GM19468 (cell line): ENCODE measurements around the gene FNDC10.

Experiments used
- ATAC-seq: cut with Tn5 transposase; IDR thresholded peaks from one replicate; pipeline ENCODE4 v1.9.1; 2021; ENCODE audit warnings: mild to moderate bottlenecking, moderate library complexity, moderate number of reproducible peaks; ENCODE audit not compliant: unreplicated experiment; ENCODE audit errors: extremely low read depth

FNDC10 gene

DNA sequence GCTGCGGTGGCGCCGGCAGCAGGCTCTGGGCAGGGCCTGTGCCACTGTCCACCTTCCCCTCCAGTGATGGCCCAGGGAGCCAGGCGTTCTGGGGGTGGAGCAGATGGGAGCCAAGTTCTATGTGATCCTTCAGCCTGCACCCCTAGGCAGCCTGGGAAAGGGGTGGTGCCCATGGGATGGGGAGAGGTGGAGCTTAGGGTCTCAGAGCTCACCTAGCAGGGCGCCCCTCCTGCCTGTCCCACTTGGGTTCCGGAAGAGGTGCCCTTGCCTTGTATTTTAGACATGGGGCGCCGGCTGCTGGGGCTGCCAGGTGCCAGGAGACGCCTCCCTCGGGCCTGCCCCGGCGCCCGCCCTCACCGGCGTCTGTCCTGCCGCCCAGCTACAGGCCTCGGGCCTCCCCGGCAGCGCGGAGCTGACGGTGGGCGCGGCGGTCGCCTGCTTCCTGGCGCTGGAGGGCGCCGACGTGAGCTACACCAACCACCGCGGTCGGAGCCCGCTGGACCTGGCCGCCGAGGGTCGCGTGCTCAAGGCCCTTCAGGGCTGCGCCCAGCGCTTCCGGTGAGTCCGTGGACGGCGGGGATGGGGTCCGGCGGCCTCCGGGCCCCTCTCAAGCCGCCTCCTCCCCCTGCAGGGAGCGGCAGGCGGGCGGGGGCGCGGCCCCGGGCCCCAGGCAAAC is 29.0 kb upstream of the FNDC10 start:
- ATAC-seq, result no peak

DNA sequence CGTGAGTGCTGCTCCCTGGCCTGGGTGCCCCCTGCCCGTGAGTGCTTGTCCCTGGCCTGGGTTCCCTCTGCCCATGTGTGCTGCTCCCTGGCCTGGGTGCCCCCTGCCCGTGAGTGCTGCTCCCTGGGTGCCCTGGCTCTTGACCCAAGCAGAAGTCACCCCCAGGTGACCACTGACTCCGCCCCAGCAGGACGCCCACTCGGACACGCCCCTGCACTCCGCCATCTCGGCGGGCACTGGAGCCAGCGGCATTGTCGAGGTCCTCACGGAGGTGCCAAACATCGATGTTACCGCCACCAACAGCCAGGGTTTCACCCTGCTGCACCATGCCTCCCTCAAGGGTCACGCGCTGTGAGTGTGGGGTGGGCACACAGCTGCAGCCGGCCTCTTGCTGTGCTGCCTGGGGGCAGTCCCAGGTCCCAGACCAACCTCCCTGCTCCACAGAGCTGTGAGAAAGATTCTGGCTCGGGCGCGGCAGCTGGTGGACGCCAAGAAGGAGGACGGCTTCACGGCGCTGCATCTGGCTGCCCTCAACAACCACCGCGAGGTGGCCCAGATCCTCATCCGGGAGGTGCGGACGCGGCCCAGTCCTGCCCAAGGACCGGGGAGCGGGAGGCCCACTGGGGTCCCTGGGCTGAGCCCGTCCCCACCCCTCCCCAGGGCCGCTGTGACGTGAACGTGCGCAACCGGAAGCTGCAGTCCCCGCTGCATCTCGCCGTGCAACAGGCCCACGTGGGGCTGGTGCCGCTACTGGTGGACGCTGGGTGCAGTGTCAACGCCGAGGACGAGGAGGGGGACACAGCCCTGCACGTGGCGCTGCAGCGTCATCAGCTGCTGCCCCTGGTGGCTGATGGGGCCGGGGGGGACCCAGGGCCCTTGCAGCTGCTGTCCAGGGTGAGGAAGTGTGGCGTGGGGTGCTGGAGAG is 28.2 kb upstream of the FNDC10 start:
- no peak for ATAC-seq

DNA sequence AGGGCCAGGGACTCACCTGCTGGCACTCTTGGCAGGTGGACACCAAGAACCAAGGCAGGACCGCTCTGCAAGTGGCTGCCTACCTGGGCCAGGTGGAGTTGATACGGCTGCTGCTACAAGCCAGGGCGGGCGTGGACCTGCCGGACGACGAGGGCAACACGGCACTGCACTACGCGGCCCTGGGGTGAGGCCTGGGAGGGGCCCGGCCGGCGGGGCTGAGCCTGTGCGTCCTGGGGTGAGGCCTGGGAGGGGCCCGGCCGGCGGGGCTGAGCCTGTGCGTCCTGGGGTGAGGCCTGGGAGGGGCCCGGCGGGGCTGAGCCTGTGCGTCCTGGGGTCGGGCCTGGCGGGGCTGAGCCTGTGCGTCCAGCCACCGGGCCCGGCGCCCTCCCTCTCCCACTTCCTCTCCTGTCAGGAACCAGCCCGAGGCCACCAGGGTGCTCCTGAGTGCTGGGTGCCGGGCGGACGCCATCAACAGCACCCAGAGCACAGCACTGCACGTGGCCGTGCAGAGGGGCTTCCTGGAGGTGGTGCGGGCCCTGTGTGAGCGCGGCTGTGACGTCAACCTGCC is 27.4 kb upstream of the FNDC10 start:
- no peak for ATAC-seq

DNA sequence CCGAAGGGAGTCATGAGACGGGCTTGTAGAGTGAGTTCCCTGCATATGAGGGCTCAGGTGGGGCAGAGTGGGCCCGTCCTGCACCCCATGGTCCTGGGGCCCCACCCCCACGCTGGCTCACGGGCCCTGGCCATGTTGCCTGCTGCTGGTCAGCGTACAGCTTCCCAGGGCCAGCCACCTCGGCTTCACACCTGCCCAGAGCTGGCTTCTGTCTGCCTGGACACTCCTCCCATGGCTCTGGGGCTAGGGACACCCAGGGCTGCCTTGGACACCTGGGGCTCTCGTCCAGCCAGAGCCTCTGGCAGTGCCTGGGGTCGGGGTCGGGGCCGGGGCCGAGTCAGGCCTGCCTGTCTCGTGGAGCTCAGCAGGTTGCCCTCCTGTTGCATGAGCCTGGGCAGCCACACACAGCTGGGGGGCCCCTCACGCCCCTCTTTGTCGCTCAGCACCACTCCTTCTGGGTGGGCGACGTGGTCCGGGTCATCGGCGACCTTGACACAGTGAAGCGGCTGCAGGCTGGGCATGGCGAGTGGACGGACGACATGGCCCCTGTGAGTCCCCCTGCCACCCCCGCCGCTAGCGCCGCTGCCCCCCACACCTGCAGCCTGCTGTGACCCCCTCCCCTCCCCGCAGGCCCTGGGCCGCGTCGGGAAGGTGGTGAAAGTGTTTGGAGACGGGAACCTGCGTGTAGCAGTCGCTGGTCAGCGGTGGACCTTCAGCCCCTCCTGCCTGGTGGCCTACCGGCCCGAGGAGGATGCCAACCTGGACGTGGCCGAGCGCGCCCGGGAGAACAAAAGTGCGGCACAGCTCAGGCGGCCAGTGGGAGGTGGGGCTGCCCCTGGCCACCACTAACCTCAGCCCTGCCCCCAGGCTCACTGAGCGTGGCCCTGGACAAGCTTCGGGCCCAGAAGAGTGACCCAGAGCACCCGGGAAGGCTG is 26.5 kb upstream of the FNDC10 start:
- no peak for ATAC-seq

DNA sequence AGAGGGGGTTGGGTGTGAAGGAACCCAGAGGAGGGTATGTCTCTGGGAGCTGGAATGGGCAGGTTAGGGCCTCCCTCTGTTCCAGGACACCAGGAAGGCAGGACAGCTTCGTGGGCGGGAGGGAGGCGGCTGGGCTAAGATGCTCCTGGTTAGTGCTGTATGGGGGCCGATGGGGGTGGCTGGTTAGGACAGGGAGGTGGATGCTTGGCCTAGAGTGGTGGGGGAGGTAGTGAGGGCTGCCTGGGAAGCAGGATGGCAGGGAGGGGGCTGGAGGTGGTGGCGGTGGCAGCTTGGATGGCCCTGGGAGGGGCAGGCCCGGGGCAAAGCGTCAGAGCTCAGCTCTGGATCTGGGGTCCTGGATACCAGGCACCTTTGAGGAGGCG is 25.9 kb upstream of the FNDC10 start:
- no peak for ATAC-seq

DNA sequence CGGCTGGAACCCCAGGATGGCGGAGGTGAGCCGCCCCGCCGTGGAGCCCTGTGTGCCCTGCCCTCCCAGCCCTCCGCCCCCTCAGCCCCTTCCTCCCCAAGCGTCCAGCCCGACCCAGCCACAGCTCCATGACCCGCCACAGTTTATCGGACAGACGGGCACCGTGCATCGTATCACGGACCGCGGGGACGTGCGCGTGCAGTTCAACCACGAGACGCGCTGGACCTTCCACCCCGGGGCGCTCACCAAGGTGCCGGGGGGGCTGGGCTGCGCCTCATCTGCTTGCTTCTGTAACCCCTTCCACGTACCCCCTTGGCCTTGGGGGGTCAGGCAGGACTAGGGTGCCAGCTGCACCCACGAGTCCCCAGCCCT is 25.5 kb upstream of the FNDC10 start:
- ATAC-seq, result no peak

DNA sequence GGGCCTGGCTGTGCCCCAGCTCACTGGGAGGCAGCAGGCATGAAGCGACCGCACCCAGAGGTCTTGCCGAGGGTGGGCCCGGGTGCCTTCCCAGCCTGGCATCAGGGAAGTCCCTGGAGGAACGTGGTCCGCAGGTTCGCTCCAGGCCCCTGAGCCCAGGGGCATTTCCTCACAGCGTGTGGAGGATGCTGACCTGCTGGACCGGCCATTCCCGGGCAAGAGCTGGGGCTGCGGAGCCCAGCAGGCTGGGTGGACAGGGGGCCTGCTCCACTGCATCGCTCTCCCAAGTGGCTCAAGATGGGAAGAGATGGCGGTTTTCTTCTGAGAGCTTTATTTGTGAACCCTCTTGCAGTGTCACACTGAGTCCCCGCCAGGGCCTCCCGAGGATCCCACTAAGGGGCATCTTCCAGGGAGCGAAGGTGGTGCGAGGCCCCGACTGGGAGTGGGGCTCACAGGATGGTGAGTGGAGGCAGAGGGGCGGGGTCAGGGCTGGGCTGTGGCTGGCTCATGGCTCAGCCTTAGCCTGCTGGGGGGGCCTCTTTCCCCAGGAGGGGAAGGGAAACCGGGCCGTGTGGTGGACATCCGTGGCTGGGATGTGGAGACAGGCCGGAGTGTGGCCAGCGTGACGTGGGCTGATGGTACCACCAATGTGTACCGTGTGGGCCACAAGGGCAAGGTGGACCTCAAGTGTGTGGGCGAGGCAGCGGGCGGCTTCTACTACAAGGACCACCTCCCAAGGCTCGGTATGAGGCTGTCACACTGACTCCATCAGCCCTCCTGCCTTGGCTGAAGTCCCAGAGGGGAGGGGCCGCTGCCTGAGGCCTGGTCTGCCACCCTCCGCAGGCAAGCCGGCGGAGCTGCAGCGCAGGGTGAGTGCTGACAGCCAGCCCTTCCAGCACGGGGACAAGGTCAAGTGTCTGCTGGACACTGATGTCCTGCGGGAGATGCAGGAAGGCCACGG is 24.8 kb upstream of the FNDC10 start:
- no peak for ATAC-seq

DNA sequence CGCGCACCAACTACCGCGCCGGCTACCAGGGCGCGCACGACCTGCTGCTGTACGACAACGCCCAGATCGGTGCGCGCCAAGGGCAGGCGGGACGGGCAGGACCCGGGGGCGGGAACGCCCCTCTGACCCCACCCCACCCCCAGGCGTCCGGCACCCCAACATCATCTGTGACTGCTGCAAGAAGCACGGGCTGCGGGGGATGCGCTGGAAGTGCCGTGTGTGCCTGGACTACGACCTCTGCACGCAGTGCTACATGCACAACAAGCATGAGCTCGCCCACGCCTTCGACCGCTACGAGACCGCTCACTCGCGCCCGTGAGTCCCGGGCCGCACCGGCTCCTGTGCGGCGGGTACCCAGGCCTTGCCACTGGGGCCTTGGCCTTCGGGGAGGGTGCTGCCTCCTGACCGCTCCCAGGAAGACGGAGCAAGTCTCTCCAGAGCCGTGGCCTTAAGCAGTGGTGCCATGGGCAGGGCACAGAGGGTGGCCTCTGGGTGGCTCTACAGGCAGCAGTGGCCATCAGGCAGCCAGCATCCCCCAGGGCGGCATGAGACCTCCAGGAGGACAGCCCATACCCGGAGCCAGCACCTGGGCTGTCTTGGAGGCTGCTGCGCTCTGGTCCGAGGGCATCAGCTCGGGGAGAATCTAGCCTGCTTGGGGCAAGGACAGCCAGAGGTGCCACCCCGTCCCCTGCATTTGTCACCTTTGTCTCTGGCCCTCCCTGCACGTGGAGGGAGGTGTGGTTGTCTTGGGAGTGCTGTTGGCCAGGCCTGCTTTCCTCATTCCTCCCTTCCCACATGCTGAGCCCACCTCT is 23.9 kb upstream of the FNDC10 start:
- ATAC-seq, result no peak

DNA sequence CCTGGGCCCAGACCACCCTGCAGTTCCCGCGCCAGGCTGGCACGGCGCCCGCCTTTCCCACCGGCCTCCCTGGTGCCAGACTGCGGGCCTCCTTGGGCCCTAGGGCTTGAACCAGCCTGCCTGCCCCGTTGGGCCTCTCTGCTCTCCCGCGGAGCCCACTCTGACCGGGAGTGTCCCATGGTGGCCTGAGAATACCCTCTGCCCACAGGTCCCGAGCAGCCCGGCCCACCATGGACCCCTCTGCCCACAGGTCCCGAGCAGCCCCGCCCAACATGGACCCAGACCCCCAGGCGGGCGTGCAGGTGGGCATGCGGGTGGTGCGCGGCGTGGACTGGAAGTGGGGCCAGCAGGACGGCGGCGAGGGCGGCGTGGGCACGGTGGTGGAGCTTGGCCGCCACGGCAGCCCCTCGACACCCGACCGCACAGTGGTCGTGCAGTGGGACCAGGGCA is 23.3 kb upstream of the FNDC10 start:
- ATAC-seq, result no peak

DNA sequence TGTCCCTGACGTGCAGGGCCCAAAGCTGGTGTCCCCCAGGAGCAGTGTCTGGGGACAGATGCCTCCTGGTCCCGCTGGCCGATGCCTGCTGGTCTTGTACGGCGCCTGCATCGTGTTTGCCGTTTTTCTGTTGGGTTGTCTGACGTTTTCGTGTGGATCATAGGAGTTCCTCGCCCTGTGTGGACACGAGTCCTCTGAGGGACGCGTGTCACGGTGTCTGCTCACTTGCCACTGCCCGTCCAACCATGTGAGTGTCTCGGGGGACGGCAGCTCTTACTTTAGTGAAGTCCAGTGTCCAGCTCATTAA is 22.8 kb upstream of the FNDC10 start:
- ATAC-seq, result no peak

DNA sequence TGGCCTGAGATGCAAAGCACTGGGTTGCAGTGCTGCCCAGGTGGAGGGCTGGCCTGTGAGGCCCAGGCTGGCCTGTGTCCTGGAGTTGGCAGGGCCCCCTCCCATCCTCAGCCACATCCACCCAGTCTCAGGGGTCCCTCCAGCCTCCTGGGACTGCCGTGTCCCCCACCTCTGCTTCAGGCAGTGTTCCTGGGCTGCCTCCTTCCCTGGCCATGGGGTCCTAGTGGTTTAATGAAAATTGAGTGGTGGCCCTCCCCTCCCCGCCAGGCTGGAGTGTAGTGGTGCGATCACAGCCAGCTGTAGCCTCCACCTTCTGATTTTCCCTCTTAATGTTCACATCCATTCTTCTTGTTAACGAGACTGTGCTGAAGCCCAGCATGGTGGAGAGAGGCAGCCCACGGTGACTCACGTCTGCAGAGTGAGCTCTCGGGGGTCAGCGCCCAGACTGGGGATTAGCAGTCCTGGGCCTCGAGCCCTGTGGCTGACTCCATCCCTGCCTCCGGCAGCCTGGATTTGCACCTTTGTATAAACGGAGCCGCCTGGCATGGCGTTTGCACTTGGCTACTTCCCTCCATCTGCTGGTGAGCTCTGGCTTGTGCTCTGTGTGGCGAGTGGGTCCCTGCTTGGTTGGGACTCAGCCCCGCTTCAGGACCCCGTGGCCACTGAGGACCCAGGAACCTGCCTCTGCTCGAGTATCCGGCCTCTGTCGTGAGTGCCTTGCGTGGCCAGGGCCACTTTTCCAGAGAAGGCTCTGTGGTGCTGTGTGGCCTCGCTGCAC is 22.3 kb upstream of the FNDC10 start:
- no peak for ATAC-seq

DNA sequence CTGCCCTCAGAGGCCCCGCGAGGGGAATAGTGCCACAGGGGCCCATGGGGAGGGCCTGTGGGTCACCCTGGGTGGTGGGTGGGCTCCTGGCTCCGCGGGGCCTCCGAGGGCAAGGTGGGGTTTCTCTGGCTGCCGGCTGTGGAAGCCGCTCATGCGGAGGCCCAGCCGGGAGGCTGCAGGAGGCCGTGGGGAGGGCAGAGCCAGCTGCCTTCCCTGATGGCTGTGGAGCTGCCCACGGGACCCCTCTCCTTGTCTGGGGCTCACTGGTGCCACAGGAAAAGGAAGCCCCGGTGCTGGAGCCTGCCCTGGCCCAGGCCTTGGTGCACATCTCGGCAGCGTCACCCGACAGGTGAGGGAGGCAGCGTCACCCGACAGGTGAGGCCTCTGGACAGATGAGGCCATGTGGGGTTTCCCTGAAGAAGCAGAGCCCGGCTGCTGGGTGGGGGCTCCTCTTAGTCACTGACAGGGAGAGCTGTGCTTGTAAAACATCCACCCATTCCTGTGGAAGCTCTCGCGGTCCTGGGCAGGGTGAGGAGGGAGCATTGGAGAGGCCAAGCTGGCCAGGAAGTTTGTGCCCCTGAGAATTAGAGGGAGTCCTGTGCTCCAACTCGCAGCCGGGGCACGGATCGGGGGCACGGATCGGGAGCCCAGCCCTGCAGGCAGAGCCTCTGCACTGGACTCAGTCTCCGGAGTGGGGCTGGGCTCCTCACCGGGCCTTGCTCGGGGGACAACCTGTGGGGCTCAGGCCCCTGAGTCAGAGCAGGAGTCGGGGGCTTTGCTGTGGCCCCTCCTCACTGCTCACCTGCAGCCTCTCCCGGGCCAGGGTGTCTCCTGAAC is 21.5 kb upstream of the FNDC10 start:
- no peak for ATAC-seq

DNA sequence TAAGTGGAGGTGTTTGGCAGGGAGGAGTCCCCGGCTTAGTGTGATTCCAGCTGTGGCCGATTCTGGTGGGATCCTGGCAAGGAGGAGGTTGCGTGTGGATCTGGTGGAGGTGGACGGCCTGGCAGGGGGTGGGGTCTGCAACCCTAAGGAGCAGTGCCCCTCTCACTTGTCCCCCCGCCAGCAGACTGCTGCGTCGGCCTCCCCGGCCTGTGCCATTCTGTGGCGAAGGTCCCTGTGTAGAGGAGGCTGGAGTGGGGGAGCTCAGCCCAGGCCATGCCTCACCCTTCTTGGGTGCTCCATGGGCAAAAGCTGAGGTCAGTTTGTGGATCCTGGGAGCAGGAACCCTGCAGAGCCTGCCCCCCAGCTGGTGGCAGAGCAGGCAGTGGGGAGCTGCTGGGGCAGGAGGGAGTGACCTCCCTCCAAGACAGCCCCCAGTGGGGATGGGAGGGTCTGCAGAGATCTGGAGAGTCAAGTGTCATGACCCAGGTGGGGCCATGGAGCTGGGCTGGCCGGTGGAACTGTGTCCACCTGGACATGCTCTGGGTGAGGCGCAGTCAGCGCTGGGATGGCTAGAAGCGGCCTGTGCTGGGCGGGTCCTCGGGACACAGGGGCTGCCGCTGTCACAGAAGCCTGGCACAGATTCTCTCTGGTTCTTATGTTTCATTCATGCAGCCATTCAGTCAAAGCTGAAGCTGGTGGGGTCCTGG is 20.7 kb upstream of the FNDC10 start:
- no peak for ATAC-seq

DNA sequence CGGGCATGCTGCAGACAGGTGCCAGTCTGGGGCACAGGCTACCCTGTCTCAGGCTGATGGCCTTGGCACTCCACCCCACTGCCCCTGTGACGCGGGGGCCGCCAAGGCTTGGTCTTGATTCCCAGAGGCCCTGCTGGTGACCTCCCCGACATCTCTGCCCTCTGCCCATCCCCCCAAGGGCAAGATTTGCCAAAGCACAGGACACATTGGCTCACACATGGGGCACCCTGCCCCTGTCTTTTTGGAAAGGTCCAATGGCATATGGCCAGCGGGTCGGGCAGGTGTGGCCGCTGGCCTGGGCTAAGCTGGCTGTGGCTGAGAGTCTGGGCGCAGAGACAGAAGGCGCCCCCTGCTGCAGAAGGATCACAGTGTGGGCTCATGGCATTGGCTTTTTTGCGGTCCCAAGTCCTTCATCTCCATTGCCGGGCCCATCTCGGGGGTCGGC is 20.0 kb upstream of the FNDC10 start:
- no peak for ATAC-seq

DNA sequence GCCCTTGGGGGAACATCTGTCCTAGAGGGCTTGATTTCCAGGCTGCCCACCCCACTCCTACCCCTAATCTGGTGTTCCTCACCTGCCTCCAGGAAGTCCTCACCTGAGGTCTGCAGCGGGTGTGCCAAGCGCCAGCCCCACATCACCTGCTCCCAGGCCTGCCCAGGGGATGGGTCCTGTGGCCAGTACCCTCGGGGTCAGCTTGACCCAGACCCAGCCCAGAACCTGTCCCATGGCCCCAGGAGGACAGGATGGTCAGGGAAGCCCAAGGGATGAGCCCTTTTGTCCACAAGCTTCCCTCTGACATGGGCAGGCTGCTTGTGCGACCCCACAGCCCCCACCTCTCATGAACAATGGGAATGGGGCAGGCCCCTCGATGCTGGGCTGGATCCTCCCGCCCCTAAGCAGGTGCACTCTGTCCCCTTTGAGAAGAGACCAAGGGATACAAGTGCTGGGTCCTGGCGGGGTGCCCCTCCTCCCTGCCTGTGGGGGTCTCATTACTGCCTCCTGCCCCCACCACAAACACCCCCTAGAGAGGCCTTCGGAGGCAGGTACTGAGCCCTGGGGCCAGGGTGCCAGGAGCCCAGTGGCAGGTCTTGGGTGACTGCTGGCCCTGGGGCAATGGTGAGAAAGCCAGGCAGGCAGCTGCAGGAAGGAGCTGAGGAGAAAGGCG is 18.6 kb upstream of the FNDC10 start:
- no peak for ATAC-seq

DNA sequence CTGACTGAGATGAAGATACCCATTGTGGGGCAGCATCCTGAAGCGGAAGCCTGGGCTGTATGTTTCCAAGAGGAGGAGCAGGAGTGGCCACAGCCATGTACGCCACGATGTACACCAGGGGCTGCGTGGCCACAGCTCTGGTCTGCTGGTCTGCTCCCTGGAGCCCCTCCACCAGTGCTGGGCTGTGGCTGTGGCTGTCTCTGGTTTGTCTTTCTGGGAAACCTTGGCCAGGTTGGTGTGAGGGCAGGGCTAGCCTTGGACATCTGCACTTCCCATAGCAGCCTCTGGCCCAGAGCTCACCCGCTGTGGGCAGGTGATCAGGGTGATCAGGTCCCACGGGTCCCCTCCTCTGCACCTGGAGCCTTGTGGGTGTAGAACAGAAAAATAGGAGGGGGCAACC is 18.0 kb upstream of the FNDC10 start:
- no peak for ATAC-seq
